CD4-positive, alpha-beta T cell treated with Interleukin-21 for 1 hour (primary cell): ENCODE measurements around the gene RHBDL1.
"Not testable (repeated sequence)": the region's sequence is repeated elsewhere in the genome, so short reads cannot be mapped to it uniquely, and the experiment has no call there.

ENCODE experiments used
- DNase-seq: peaks from one replicate; pipeline ENCODE4 v3.0.0-alpha.2; 2020

Gene RHBDL1

GRCh38 chr16:689175-689897 is 13.9 kb downstream of the RHBDL1 start:
- DNase-seq: no peak

- not testable (repeated sequence) for DNase-seq
These were observed 15.8 kb downstream of the RHBDL1 start for GRCh38 chr16:691242-691641.

- no peak for DNase-seq
These were observed 17.1 kb downstream of the RHBDL1 start for GRCh38 chr16:692356-693108.

GRCh38 chr16:693364-693763 is 17.9 kb downstream of the RHBDL1 start:
- no peak for DNase-seq

GRCh38 chr16:693766-694165 is 18.3 kb downstream of the RHBDL1 start:
- no peak for DNase-seq

- DNase-seq: no peak
These were observed 18.9 kb downstream of the RHBDL1 start for GRCh38 chr16:694187-694862.

GRCh38 chr16:694863-695354 is 19.4 kb downstream of the RHBDL1 start:
- DNase-seq: no peak

- DNase-seq: peak; percentile 76
These were observed 20.1 kb downstream of the RHBDL1 start for GRCh38 chr16:695355-696089.

- DNase-seq: no peak
These were observed 23.6 kb downstream of the RHBDL1 start for GRCh38 chr16:698911-699671.

- peak; percentile 57 for DNase-seq
These were observed 25.5 kb downstream of the RHBDL1 start for GRCh38 chr16:700684-701584.

- no peak for DNase-seq
These were observed 26.9 kb downstream of the RHBDL1 start for GRCh38 chr16:702341-702740.

GRCh38 chr16:703406-703805 is 27.9 kb downstream of the RHBDL1 start:
- DNase-seq: no peak

- no peak for DNase-seq
These were observed 28.6 kb downstream of the RHBDL1 start for GRCh38 chr16:704047-704446.

- DNase-seq: no peak
These were observed 29.3 kb downstream of the RHBDL1 start for GRCh38 chr16:704552-705380.

- DNase-seq: no peak
These were observed 30.1 kb downstream of the RHBDL1 start, which contains the start of gene FBXL16 for GRCh38 chr16:705431-706188. TSS of gene FBXL16 (minus strand) at chr16:705801. CDS start at chr16:697405, 8,396 bp downstream.

- no peak for DNase-seq
These were observed 31.0 kb downstream of the RHBDL1 start for GRCh38 chr16:706189-707061.

- DNase-seq: no peak
These were observed 31.6 kb downstream of the RHBDL1 start for GRCh38 chr16:707062-707538.

- DNase-seq: no peak
These were observed 32.5 kb downstream of the RHBDL1 start for GRCh38 chr16:708019-708418.
